Trophoblast cell (in vitro differentiated cells and primary cell): Measurements from ENCODE around the gene B3GLCT.

Experiments used
- DNase-seq, 2 donors: peaks; one replicate each; pipeline ENCODE4 v3.0.0-alpha.2; 2016
- H2AFZ ChIP-seq: 2 replicates; pipeline ENCODE4 v1.6.1; 2013; ENCODE audit warnings: low read length, moderate library complexity, mild to moderate bottlenecking; ENCODE audit not compliant: insufficient read depth, poor library complexity
- H2AK5ac ChIP-seq: 2 replicates; pipeline ENCODE4 v1.6.1; 2013; ENCODE audit warnings: mild to moderate bottlenecking, low read length
- H2BK120ac ChIP-seq: 2 replicates; pipeline ENCODE4 v1.6.1; 2013; ENCODE audit warnings: low read length, mild to moderate bottlenecking, moderate library complexity; ENCODE audit not compliant: insufficient read depth, poor library complexity
- H2BK12ac ChIP-seq: 2 replicates; pipeline ENCODE4 v1.6.1; 2013; ENCODE audit warnings: mild to moderate bottlenecking, low read length, moderate library complexity
- H2BK5ac ChIP-seq: 2 replicates; pipeline ENCODE4 v1.6.1; 2013; ENCODE audit warnings: low read length, low read depth, moderate library complexity, mild to moderate bottlenecking; ENCODE audit not compliant: poor library complexity
- H3K14ac ChIP-seq: 2 replicates; pipeline ENCODE4 v1.6.1; 2013; ENCODE audit warnings: mild to moderate bottlenecking, low read length
- H3K18ac ChIP-seq: 2 replicates; pipeline ENCODE4 v1.6.1; 2013; ENCODE audit warnings: mild to moderate bottlenecking, low read length
- H3K23ac ChIP-seq: 2 replicates; pipeline ENCODE4 v1.6.1; 2013; ENCODE audit warnings: low read length
- H3K27ac ChIP-seq: 2 replicates; pipeline ENCODE4 v1.5.1; 2013; ENCODE audit warnings: low read depth, mild to moderate bottlenecking, inconsistent platforms, low read length, moderate library complexity
- H3K27me3 ChIP-seq: 2 replicates; pipeline ENCODE4 v1.6.1; 2013; ENCODE audit warnings: inconsistent platforms, mild to moderate bottlenecking, low read length, moderate library complexity; ENCODE audit not compliant: insufficient read depth
- H3K36me3 ChIP-seq, 2 experiments: 1 replicate in 1 of 2; 2 replicates in 1 of 2; pipeline ENCODE4 v1.6.1; 2013; ENCODE audit warnings: low read length in 2 of 2, mild to moderate bottlenecking in 2 of 2, moderate library complexity in 1 of 2; ENCODE audit not compliant: insufficient read depth in 2 of 2, control insufficient read depth in 1 of 2
- H3K4ac ChIP-seq: 2 replicates; pipeline ENCODE4 v1.6.1; 2013; ENCODE audit warnings: low read depth, mild to moderate bottlenecking, low read length, moderate library complexity
- H3K4me1 ChIP-seq, 2 experiments: 1 replicate in 1 of 2; 2 replicates in 1 of 2; pipeline ENCODE4 v1.6.1; 2013; ENCODE audit warnings: low read length in 2 of 2, mild to moderate bottlenecking in 2 of 2, moderate library complexity in 1 of 2; ENCODE audit not compliant: insufficient read depth in 2 of 2, control insufficient read depth in 1 of 2
- H3K4me2 ChIP-seq: 2 replicates; pipeline ENCODE4 v1.6.1; 2013; ENCODE audit warnings: inconsistent platforms, mild to moderate bottlenecking, low read length, moderate library complexity
- H3K4me3 ChIP-seq: 2 replicates; pipeline ENCODE4 v1.5.1; 2013; ENCODE audit warnings: mild to moderate bottlenecking, low read depth, low read length, inconsistent platforms
- H3K79me1 ChIP-seq: one replicate; pipeline ENCODE4 v1.6.1; 2013; ENCODE audit warnings: low read length
- H3K79me2 ChIP-seq: 2 replicates; pipeline ENCODE4 v1.6.1; 2013; ENCODE audit warnings: low read length, mild to moderate bottlenecking; ENCODE audit not compliant: control insufficient read depth, insufficient read depth, poor library complexity
- H3K9ac ChIP-seq: 2 replicates; pipeline ENCODE4 v1.6.1; 2013; ENCODE audit warnings: mild to moderate bottlenecking, low read length
- H3K9me3 ChIP-seq: 2 replicates; pipeline ENCODE4 v1.6.1; 2013; ENCODE audit warnings: low read depth, mild to moderate bottlenecking, control low read depth, inconsistent platforms, low read length; ENCODE audit not compliant: insufficient read depth
- H4K12ac ChIP-seq: 2 replicates; pipeline ENCODE4 v1.6.1; 2013; ENCODE audit warnings: low read depth, mild to moderate bottlenecking, low read length, moderate library complexity
- H4K8ac ChIP-seq: 2 replicates; pipeline ENCODE4 v1.6.1; 2013; ENCODE audit warnings: low read depth, mild to moderate bottlenecking, low read length, moderate library complexity
- H4K91ac ChIP-seq: one replicate; pipeline ENCODE4 v1.6.1; 2013; ENCODE audit warnings: low read depth, mild to moderate bottlenecking, low read length, moderate library complexity
- WGBS: extraction: QIAGEN DNeasy Blood & Tissue Kit; methylation state at CpG from one replicate; pipeline ENCODE4 v1.1.7; 2013; ENCODE audit warnings: missing lambda C conversion rate; ENCODE audit not compliant: insufficient read length, insufficient coverage; ENCODE audit errors: extremely low coverage; 5-methylcytosine and 5-hydroxymethylcytosine counted together

B3GLCT gene

DNA sequence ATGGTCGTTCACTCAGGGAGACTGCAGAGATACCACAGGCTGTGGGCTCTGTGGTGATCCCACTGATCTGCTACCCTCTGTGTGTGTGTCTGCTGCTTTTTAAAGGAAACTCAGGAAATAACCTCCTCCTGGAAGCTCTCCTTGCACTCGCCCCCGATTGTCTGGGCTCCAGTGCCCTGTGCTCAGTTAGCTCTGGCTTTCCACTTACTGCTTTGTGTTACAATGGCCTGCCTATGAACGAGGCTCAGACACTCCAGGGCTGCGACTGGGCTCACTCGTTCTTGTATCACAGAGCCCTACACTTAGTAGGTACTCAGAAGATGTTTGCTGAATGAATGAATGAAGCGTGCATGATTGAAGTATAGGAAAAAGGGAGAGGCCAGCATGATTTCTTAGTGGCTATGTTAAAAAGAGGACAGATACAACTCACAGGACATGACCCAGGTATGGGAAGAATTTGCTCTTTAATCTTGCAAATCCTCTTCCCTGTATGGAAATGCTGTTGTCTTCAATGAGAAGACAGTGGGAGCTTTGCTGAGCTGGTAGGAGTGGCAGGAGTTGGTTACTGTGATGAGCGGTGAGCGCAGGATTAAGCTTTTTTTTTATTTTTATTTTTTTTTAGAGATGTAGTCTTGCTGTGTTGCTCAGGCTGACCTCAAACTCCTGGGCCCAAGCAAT is 26.4 kb downstream of the B3GLCT start:
- Histone ChIP-seq H3K79me2 (no peaks in the 10 kb centered on the region), H3K4me2 (no peak overlapping the region), H2AFZ (no peak overlapping the region), H3K4ac (no peak overlapping the region), H3K27ac (no peak overlapping the region), H3K4me1 (peaks cover 0 to under 1% of the 10 kb centered on the region in 2 experiments), H4K12ac (no peak overlapping the region), H3K14ac (no peak overlapping the region), H2BK120ac (no peak overlapping the region), H3K18ac (no peak overlapping the region), H3K36me3 (no peaks in the 10 kb centered on the region), H2BK12ac (no peak overlapping the region), H3K79me1 (no peaks in the 10 kb centered on the region), H3K9me3 (no peaks in the 10 kb centered on the region), H3K4me3 (no peak overlapping the region), H3K9ac (no peak overlapping the region), H4K8ac (no peak overlapping the region), H2AK5ac (no peak overlapping the region), H3K23ac (no peak overlapping the region), H3K27me3 (no peaks in the 10 kb centered on the region), H2BK5ac (no peak overlapping the region), H4K91ac (no peak overlapping the region)
- no peak for DNase-seq
- no CpG with 5 or more reads among the region's 9 CpGs for WGBS

DNA sequence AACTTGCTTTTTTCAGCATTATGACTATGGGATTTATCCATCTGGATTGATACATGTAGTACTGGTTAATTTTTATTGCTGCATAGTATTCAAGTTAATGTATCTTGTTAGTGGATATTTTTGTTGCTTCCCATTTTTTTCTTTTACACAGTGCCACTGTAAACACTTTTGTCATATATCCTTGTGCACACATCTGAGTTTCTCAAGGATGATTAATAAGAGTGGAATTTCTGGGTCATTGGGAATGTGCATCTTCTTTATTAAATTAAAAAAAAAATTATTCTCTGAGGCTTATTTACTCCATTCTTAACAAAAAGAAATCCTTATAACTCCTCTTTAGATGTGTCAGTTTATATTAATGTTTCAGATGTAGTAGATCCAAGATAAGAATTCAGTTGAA is 27.3 kb downstream of the B3GLCT start:
- Histone ChIP-seq H3K27me3 (no peaks in the 10 kb centered on the region), H3K18ac (no peak overlapping the region), H3K79me2 (no peaks in the 10 kb centered on the region), H3K4me2 (no peak overlapping the region), H2BK5ac (no peak overlapping the region), H2AFZ (no peak overlapping the region), H3K79me1 (no peaks in the 10 kb centered on the region), H3K36me3 (no peaks in the 10 kb centered on the region), H2BK120ac (no peak overlapping the region), H4K91ac (no peak overlapping the region), H3K4me1 (no peaks in the 10 kb centered on the region), H3K4ac (no peak overlapping the region), H3K9me3 (no peaks in the 10 kb centered on the region), H3K27ac (no peak overlapping the region), H3K23ac (no peak overlapping the region), H4K12ac (no peak overlapping the region), H2AK5ac (no peak overlapping the region), H3K9ac (no peak overlapping the region), H3K14ac (no peak overlapping the region), H4K8ac (no peak overlapping the region), H2BK12ac (no peak overlapping the region), H3K4me3 (no peak overlapping the region)
- DNase-seq = no peak

DNA sequence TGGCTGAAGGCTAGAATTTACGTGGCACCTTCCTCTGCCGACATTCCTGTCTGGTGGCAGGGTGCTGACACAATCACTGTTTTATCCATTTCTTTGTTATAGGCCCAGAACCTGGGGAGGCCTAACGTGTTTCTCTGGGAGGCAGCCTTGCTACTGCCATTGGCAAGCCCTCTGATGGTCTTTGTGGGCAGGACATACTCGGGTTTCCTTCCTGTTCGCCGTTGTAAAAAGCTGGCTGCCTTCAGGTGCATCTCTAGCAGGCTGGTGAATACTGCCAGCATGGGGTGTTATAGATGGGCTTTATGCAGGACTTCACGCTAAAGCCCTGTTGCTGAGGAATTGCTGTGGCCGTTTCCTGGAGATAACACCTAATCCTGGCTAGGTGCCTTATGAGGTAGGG is 28.1 kb downstream of the B3GLCT start:
- no peak overlapping the region for H4K12ac ChIP-seq
- H2BK120ac ChIP-seq = no peak overlapping the region
- H2BK12ac ChIP-seq = no peak overlapping the region
- H3K9me3 ChIP-seq = no peaks in the 10 kb centered on the region
- H3K14ac ChIP-seq = no peak overlapping the region
- no peak overlapping the region for H3K18ac ChIP-seq
- no peak overlapping the region for H4K91ac ChIP-seq
- no peak overlapping the region for H3K23ac ChIP-seq
- no peaks in the 10 kb centered on the region for H3K79me1 ChIP-seq
- no peak overlapping the region for H3K27ac ChIP-seq
- no peaks in the 10 kb centered on the region for H3K27me3 ChIP-seq
- H3K79me2 ChIP-seq = no peaks in the 10 kb centered on the region
- no peak overlapping the region for H3K4me2 ChIP-seq
- DNase-seq = no peak
- H2AK5ac ChIP-seq = no peak overlapping the region
- no peaks in the 10 kb centered on the region for H3K4me1 ChIP-seq
- H3K4ac ChIP-seq = no peak overlapping the region
- no peak overlapping the region for H4K8ac ChIP-seq
- H3K9ac ChIP-seq = no peak overlapping the region
- WGBS = no CpG with 5 or more reads among the region's 8 CpGs
- H3K36me3 ChIP-seq = no peaks in the 10 kb centered on the region
- no peak overlapping the region for H3K4me3 ChIP-seq
- no peak overlapping the region for H2BK5ac ChIP-seq
- no peak overlapping the region for H2AFZ ChIP-seq

DNA sequence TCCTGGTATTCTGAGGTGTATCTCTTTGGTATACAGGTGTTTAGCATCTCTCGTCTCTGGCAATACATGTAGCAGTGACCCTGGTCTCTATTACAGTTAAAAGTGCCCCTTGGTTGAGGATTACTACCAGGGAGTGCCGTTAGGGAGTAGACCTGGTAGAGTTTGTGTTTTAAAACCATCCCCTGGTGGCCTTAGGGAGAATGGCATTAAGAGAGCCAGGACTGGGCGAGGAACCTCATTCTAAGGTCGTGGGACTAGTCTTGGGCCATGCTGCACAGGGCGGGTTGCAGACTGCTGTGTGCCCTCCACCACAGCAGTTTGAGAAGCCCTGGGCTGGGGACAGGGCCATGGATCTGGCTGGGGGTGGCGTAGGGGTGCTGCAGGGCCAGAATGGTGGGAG is 35.0 kb downstream of the B3GLCT start:
- Histone ChIP-seq H3K4me1 (no peaks in the 10 kb centered on the region), H2BK120ac (no peak overlapping the region), H3K27ac (no peak overlapping the region), H4K91ac (no peak overlapping the region), H4K8ac (no peak overlapping the region), H2AFZ (no peak overlapping the region), H3K9me3 (no peaks in the 10 kb centered on the region), H3K79me1 (no peaks in the 10 kb centered on the region), H2BK12ac (no peak overlapping the region), H3K4ac (no peak overlapping the region), H3K18ac (no peak overlapping the region), H3K23ac (no peak overlapping the region), H3K27me3 (no peaks in the 10 kb centered on the region), H2AK5ac (no peak overlapping the region), H3K4me2 (no peak overlapping the region), H3K4me3 (no peak overlapping the region), H3K79me2 (no peaks in the 10 kb centered on the region), H3K14ac (no peak overlapping the region), H3K36me3 (no peaks in the 10 kb centered on the region), H3K9ac (no peak overlapping the region), H2BK5ac (no peak overlapping the region), H4K12ac (no peak overlapping the region)
- DNase-seq = no peak
- WGBS = no CpG with 5 or more reads among the region's 6 CpGs
